Measurements from ENCODE around the gene SPEN. TPM values are rescaled to one million over a fixed set of nuclear protein-coding genes. Genes with fewer than 3 reads are reported as not detected.

The SPEN gene
- polyA plus RNA-seq, 1 donor (not counting 4 experiments of a cell fraction or from before 2014, with no cell fraction given) = 8.9 TPM

DNA sequence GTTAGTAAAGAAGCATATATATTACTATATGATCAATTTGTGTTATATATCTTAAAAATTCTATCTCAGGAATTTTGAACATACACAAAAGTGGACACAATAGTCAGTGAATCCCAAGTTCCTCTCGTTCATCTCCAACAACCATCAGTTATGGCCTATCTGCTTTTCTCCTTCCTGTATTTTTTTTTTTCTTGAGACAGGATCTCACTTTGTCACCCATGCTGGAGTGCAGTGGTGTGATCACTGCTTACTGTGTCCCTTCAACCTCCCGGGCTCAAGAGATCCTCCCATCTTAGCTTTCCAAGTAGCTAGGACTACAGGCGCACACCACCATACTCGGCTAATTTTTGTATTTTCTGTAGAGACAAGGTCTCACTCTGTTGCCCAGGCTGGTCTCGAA, 9.4 kb downstream of the SPEN start:
- Histone ChIP-seq H3K4me2 (ENCODE audit: control insufficient read depth, extremely low read depth, insufficient read depth, low read depth, low read length) (no peak overlapping the region), H3K4me1 (ENCODE audit: control insufficient read depth, extremely low read depth, insufficient read depth, low read length) (peaks cover 6% of the 10 kb centered on the region), H3K9me1 (ENCODE audit: control insufficient read depth, extremely low read depth, insufficient read depth, low read length) (no peaks in the 10 kb centered on the region), H3K27me3 (ENCODE audit: control insufficient read depth, extremely low read depth, insufficient read depth, low read length) (no peaks in the 10 kb centered on the region), H3K4me3 (ENCODE audit: control insufficient read depth in 2 of 3, extremely low read depth in 1 of 3, insufficient read depth in 2 of 3, low read depth in 1 of 3, low read length in 3 of 3) (no peak overlapping the region), H3K9ac (ENCODE audit: control insufficient read depth, extremely low read depth, insufficient read depth, low read length) (no peak overlapping the region), H3K36me3 (ENCODE audit: control insufficient read depth in 2 of 2, extremely low read depth in 1 of 2, insufficient read depth in 2 of 2, low read length in 2 of 2) (no peaks in the 10 kb centered on the region), H3K27ac (ENCODE audit: control insufficient read depth, insufficient read depth, low read length) (no peak overlapping the region), H2AFZ (ENCODE audit: control insufficient read depth, low read length) (no peak overlapping the region), H3K79me2 (ENCODE audit: control insufficient read depth, insufficient read depth, low read length) (peaks cover 97% of the 10 kb centered on the region), H4K20me1 (ENCODE audit: control insufficient read depth, extremely low read depth, insufficient read depth, low read length) (peaks cover 3% of the 10 kb centered on the region), H3K9me3 (ENCODE audit: control insufficient read depth, low read depth, low read length) (no peaks in the 10 kb centered on the region)
- DNase-seq (ENCODE audit: low read depth, low spot score) = no peak
- FAIRE-seq = no peak
- dilution Hi-C loops (cut with MboI; ENCODE audit: extremely low pct_ligation_motif_present, low sequenced_read_pairs) = no loop called here
- TF ChIP-seq, protein P1, sequence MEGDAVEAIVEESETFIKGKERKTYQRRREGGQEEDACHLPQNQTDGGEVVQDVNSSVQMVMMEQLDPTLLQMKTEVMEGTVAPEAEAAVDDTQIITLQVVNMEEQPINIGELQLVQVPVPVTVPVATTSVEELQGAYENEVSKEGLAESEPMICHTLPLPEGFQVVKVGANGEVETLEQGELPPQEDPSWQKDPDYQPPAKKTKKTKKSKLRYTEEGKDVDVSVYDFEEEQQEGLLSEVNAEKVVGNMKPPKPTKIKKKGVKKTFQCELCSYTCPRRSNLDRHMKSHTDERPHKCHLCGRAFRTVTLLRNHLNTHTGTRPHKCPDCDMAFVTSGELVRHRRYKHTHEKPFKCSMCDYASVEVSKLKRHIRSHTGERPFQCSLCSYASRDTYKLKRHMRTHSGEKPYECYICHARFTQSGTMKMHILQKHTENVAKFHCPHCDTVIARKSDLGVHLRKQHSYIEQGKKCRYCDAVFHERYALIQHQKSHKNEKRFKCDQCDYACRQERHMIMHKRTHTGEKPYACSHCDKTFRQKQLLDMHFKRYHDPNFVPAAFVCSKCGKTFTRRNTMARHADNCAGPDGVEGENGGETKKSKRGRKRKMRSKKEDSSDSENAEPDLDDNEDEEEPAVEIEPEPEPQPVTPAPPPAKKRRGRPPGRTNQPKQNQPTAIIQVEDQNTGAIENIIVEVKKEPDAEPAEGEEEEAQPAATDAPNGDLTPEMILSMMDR (optimal IDR thresholded peaks at IDR 0.05 in 1 of 3, IDR thresholded peaks at IDR 0.05 in 1 of 3, conservative IDR thresholded peaks at IDR 0.05 in 1 of 3; ENCODE audit: extremely low read depth in 1 of 3, insufficient read depth in 2 of 3, low read length in 3 of 3) = no peak
- TF ChIP-seq EZH2 (IDR thresholded peaks at IDR 0.05; ENCODE audit: low read length) = no peak

DNA sequence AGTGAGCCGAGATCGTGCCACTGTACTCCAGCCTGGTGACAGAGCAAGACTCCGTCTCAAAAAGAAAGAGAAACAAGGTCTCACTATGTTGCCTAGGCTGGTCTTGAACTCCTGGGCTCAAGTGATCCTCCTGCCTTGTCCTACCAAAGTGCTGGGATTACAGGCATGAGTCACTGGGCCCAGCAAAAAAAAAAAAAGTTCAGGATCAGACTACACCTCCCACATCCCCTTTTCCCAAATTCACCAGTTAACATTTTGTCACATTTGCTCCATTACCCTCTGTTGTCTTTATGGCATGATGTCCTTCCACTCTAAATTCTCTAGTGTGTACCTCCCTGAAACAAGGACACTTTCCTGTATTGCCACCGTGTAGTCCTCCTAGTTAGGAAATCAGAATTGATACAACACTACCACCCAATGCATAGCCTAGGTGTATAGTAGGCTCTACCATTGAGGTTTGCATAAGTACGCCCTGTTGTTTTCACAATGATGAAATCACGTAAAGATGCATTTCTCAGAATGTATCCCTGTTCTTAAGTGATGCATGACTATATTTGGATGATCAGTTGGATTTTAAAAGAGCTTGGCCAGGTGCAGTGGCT, 10.7 kb downstream of the SPEN start:
- peaks cover 97% of the 10 kb centered on the region for H3K79me2 ChIP-seq (ENCODE audit: control insufficient read depth, insufficient read depth, low read length)
- DNase-seq (ENCODE audit: low read depth, low spot score) (no peak), FAIRE-seq (no peak)
- peaks cover 5% of the 10 kb centered on the region for H4K20me1 ChIP-seq (ENCODE audit: control insufficient read depth, extremely low read depth, insufficient read depth, low read length)
- dilution Hi-C loops (cut with MboI; ENCODE audit: extremely low pct_ligation_motif_present, low sequenced_read_pairs) = no loop called here
- no peaks in the 10 kb centered on the region for H3K9me3 ChIP-seq (ENCODE audit: control insufficient read depth, low read depth, low read length)
- TF ChIP-seq, protein P1 (optimal IDR thresholded peaks at IDR 0.05 in 1 of 3, IDR thresholded peaks at IDR 0.05 in 1 of 3, conservative IDR thresholded peaks at IDR 0.05 in 1 of 3; ENCODE audit: extremely low read depth in 1 of 3, insufficient read depth in 2 of 3, low read length in 3 of 3) = no peak
- TF ChIP-seq EZH2 (IDR thresholded peaks at IDR 0.05; ENCODE audit: low read length) = no peak
- H3K4me1 ChIP-seq (ENCODE audit: control insufficient read depth, extremely low read depth, insufficient read depth, low read length) = no peaks in the 10 kb centered on the region
- no peaks in the 10 kb centered on the region for H3K9me1 ChIP-seq (ENCODE audit: control insufficient read depth, extremely low read depth, insufficient read depth, low read length)
- no peaks in the 10 kb centered on the region for H3K27me3 ChIP-seq (ENCODE audit: control insufficient read depth, extremely low read depth, insufficient read depth, low read length)
- no peak overlapping the region for H2AFZ ChIP-seq (ENCODE audit: control insufficient read depth, low read length)
- no peak overlapping the region for H3K9ac ChIP-seq (ENCODE audit: control insufficient read depth, extremely low read depth, insufficient read depth, low read length)
- no peak overlapping the region for H3K4me2 ChIP-seq (ENCODE audit: control insufficient read depth, extremely low read depth, insufficient read depth, low read depth, low read length)
- no peaks in the 10 kb centered on the region for H3K36me3 ChIP-seq (ENCODE audit: control insufficient read depth in 2 of 2, extremely low read depth in 1 of 2, insufficient read depth in 2 of 2, low read length in 2 of 2)
- H3K27ac ChIP-seq (ENCODE audit: control insufficient read depth, insufficient read depth, low read length) = no peak overlapping the region
- no peak overlapping the region for H3K4me3 ChIP-seq (ENCODE audit: control insufficient read depth in 2 of 3, extremely low read depth in 1 of 3, insufficient read depth in 2 of 3, low read depth in 1 of 3, low read length in 3 of 3)

Data from keratinocyte (primary cell).